HG02884 (cell line): Measurements from ENCODE around the gene GDPD5.

ENCODE experiments used
- ATAC-seq: cut with Tn5 transposase; IDR thresholded peaks from one replicate; pipeline ENCODE4 v1.9.1; 2021; ENCODE audit warnings: mild to moderate bottlenecking, moderate library complexity; ENCODE audit not compliant: unreplicated experiment

GDPD5 gene

GRCh38 chr11:75495749-75496304, 29.9 kb downstream of the GDPD5 start:
- ATAC-seq: no peak

- ATAC-seq: no peak
Measured at GRCh38 chr11:75493626-75494025, 32.1 kb downstream of the GDPD5 start.

GRCh38 chr11:75492181-75492820, 33.4 kb downstream of the GDPD5 start:
- no peak for ATAC-seq

GRCh38 chr11:75491465-75491864, 34.3 kb downstream of the GDPD5 start:
- no peak for ATAC-seq

GRCh38 chr11:75490221-75491181, 35.2 kb downstream of the GDPD5 start:
- ATAC-seq: no peak

- no peak for ATAC-seq
Measured at GRCh38 chr11:75487365-75487764, 38.4 kb downstream of the GDPD5 start.

GRCh38 chr11:75485742-75486141, 40.0 kb downstream of the GDPD5 start:
- no peak for ATAC-seq

- no peak for ATAC-seq
Measured at GRCh38 chr11:75482931-75483469, 42.7 kb downstream of the GDPD5 start.

GRCh38 chr11:75481922-75482606, 43.7 kb downstream of the GDPD5 start:
- ATAC-seq: no peak

GRCh38 chr11:75481223-75481921, 44.4 kb downstream of the GDPD5 start:
- no peak for ATAC-seq

GRCh38 chr11:75480185-75481175, 45.3 kb downstream of the GDPD5 start:
- ATAC-seq: no peak

GRCh38 chr11:75479597-75480145, 46.1 kb downstream of the GDPD5 start:
- no peak for ATAC-seq

- no peak for ATAC-seq
Measured at GRCh38 chr11:75478783-75479596, 46.8 kb downstream of the GDPD5 start.

- no peak for ATAC-seq
Measured at GRCh38 chr11:75477614-75477935, 48.2 kb downstream of the GDPD5 start.

- ATAC-seq: no peak
Measured at GRCh38 chr11:75476739-75477613, 48.8 kb downstream of the GDPD5 start.

GRCh38 chr11:75475767-75476650, 49.7 kb downstream of the GDPD5 start:
- ATAC-seq: no peak
